ENCODE results near the gene VPS18. TPM values are rescaled to one million over a fixed set of nuclear protein-coding genes. Genes with fewer than 3 reads are reported as not detected.
A peak's percentile ranks its signal among the peaks of the same experiment; 100 is the strongest.

VPS18 gene
- total RNA-seq, 1 donor from 2014 or later = 27.5 TPM

- no peak for DNase-seq
These were observed 43.7 kb downstream of the VPS18 start for GRCh38 chr15:40937762-40938535.

GRCh38 chr15:40938536-40938870, 44.3 kb downstream of the VPS18 start:
- no peak for DNase-seq

GRCh38 chr15:40940296-40940801, 46.1 kb downstream of the VPS18 start:
- no peak for DNase-seq

GRCh38 chr15:40941068-40941527, 46.8 kb downstream of the VPS18 start:
- DNase-seq = no peak

GRCh38 chr15:40941528-40942336, 47.5 kb downstream of the VPS18 start:
- DNase-seq = peak; percentile 56

GRCh38 chr15:40942337-40942854, 48.1 kb downstream of the VPS18 start:
- DNase-seq = no peak

- no peak for DNase-seq
These were observed 48.6 kb downstream of the VPS18 start for GRCh38 chr15:40942878-40943277.

- DNase-seq = no peak
These were observed 49.6 kb downstream of the VPS18 start for GRCh38 chr15:40943764-40944365.

GRCh38 chr15:40944510-40945296, 50.5 kb downstream of the VPS18 start:
- no peak for DNase-seq

GRCh38 chr15:40948706-40949473, 54.6 kb downstream of the VPS18 start:
- DNase-seq = no peak

GRCh38 chr15:40949756-40950207, 55.5 kb downstream of the VPS18 start:
- DNase-seq = no peak

GRCh38 chr15:40951764-40952163, 57.5 kb downstream of the VPS18 start:
- DNase-seq = no peak

GRCh38 chr15:40952301-40952900, 58.2 kb downstream of the VPS18 start:
- no peak for DNase-seq

GRCh38 chr15:40952901-40953712, 58.9 kb downstream of the VPS18 start, which contains the start of gene CHAC1:
TSS of gene CHAC1 (plus strand) at chr15:40953471. CDS start at chr15:40953584, 113 bp downstream.
- peak; percentile 93 for DNase-seq

Small RNA genes within 50 kb of the gene (small RNA-seq; reads per million reads assigned to genes)
- gene AC025166.1 (not detected), gene ISCA1P4 (not detected)

Other genes starting within 250 kb of the VPS18 start
- 0.47 TPM for gene RAD51, start 199.3 kb upstream of the VPS18 start, total RNA-seq
- gene RMDN3, start 139.2 kb upstream of the VPS18 start, total RNA-seq = 15.0 TPM
- gene GCHFR, start 130.4 kb upstream of the VPS18 start, total RNA-seq = 1.9 TPM
- gene C15orf62, start 124.5 kb upstream of the VPS18 start, total RNA-seq = not detected
- gene ZFYVE19, start 87.4 kb upstream of the VPS18 start, total RNA-seq = 21.8 TPM
- gene DNAJC17, start 87.0 kb upstream of the VPS18 start, total RNA-seq = 12.8 TPM
- gene PPP1R14D, start 65.7 kb upstream of the VPS18 start, total RNA-seq = not detected
- gene SPINT1, start 50.4 kb upstream of the VPS18 start, total RNA-seq = 5.1 TPM
- gene RHOV, start 20.2 kb upstream of the VPS18 start, total RNA-seq = 10.8 TPM
- 4.8 TPM for gene DLL4, start 34.9 kb downstream of the VPS18 start, total RNA-seq
- 4.2 TPM for gene CHAC1, start 59.0 kb downstream of the VPS18 start, total RNA-seq
- 50.8 TPM for gene INO80, start 221.8 kb downstream of the VPS18 start, total RNA-seq

All from occipital lobe (tissue), 3 donors.